Panc1 (cell line): ENCODE data around the gene SPTBN4. TPM values are rescaled to one million over a fixed set of nuclear protein-coding genes. Genes with fewer than 3 reads are reported as not detected.

Experiments
- ATAC-seq: fragments of 200-7000 bp; cut with Tn5 transposase; 2 replicates; pipeline ENCODE4 v1.9.1; 2020; ENCODE audit warnings: mild to moderate bottlenecking, moderate library complexity
- BruUV-seq: library from RNA; stranded (reverse); fragments of 400-500 nt; replicated peaks from 2 replicates; lab custom pipeline; 2021; lab: Mats Ljungman, UMichigan
- CTCF ChIA-PET: fragments of 300-600 bp; sonication (Branson Sonifier 250); formaldehyde crosslinking; loops from one replicate; lab custom pipeline; 2022; ENCODE audit warnings: antibody characterized with exemption; lab: Charles Lee
- POLR2A ChIA-PET: fragments of 300-600 bp; sonication (Branson Sonifier 250); formaldehyde crosslinking; loops from one replicate; lab custom pipeline; 2022; ENCODE audit warnings: antibody characterized with exemption; lab: Charles Lee
- DNase-seq: peaks from one replicate; pipeline ENCODE4 v3.0.0-alpha.2; 2010; ENCODE audit warnings: low read depth, low spot score
- H3K27ac ChIP-seq: 2 replicates; pipeline ENCODE4 v1.5.1; 2011; ENCODE audit warnings: mild to moderate bottlenecking, low read length, inconsistent platforms
- H3K27me3 ChIP-seq: fragments of 200-500 bp; sonication (Bioruptor generic); 2 replicates; pipeline ENCODE4 v1.6.0; 2014; ENCODE audit warnings: low read length, inconsistent platforms; ENCODE audit not compliant: control insufficient read depth, insufficient read depth
- H3K36me3 ChIP-seq: fragments of 200-500 bp; sonication (Bioruptor generic); 2 replicates; pipeline ENCODE4 v1.5.1; 2014; ENCODE audit warnings: inconsistent platforms, mild to moderate bottlenecking, low read length, moderate library complexity; ENCODE audit not compliant: control insufficient read depth, insufficient read depth
- H3K4me1 ChIP-seq: 2 replicates; pipeline ENCODE4 v1.5.1; 2011; ENCODE audit warnings: inconsistent platforms, mild to moderate bottlenecking, low read length, moderate library complexity; ENCODE audit not compliant: control insufficient read depth, insufficient read depth
- H3K4me3 ChIP-seq, 2 experiments: 2 replicates each; pipeline ENCODE4 v1.5.1; 2011 to 2012; ENCODE audit warnings: low read depth in 2 of 2, low read length in 2 of 2, mild to moderate bottlenecking in 2 of 2, inconsistent platforms in 1 of 2, moderate library complexity in 1 of 2
- H3K9me3 ChIP-seq: fragments of 200-500 bp; sonication (Bioruptor generic); 2 replicates; pipeline ENCODE4 v1.5.1; 2014; ENCODE audit warnings: low read depth, mild to moderate bottlenecking, inconsistent platforms, low read length, moderate library complexity; ENCODE audit not compliant: control insufficient read depth, insufficient read depth
- CTCF ChIP-seq: fragments of 450-650 bp; IDR thresholded peaks from 2 replicates; pipeline ENCODE4 v1.5.1; 2017; ENCODE audit warnings: mild to moderate bottlenecking
- POLR2AphosphoS5 ChIP-seq: IDR thresholded peaks from 2 replicates; pipeline ENCODE4 v1.6.1; 2012; ENCODE audit warnings: mild to moderate bottlenecking, low read depth, low read length, moderate library complexity
- REST ChIP-seq, 2 experiments: IDR thresholded peaks; 2 replicates each; pipeline ENCODE4 v1.6.1; 2011 to 2012; ENCODE audit warnings: low read depth in 2 of 2, control low read depth in 1 of 2, low read length in 1 of 2, mild to moderate bottlenecking in 1 of 2, moderate library complexity in 1 of 2; ENCODE audit not compliant: insufficient read depth in 1 of 2
- SIN3A ChIP-seq: IDR thresholded peaks from 2 replicates; pipeline ENCODE4 v1.6.1; 2012; ENCODE audit warnings: low read depth, mild to moderate bottlenecking, low read length, moderate library complexity, borderline replicate concordance; ENCODE audit not compliant: insufficient read depth
- TCF7L2 ChIP-seq: IDR thresholded peaks from 2 replicates; pipeline ENCODE4 v1.6.1; 2011; ENCODE audit warnings: mild to moderate bottlenecking, low read depth, low read length, inconsistent platforms
- in situ Hi-C: cut with HindIII; loops from 2 replicates; pipeline ENCODE4 v1.10.0; 2016; ENCODE audit warnings: low sequenced_read_pairs, low pct_unique_long_range_greater_than_20kb
- intact Hi-C: fragments of 100-400 bp; cut with micrococcal nuclease; formaldehyde crosslinking; loops from one replicate; pipeline ENCODE4 v1.10.0; 2022; ENCODE audit not compliant: unreplicated experiment
- total RNA-seq: library from RNA; stranded (reverse); gene quantifications from one replicate; pipeline ENCODE4 v1.2.1, GENCODE V29; 2021; ENCODE audit not compliant: unreplicated experiment

The SPTBN4 gene
- total RNA-seq, 1 experiment from 2014 or later, result 1.2 TPM

GRCh38 chr19:40469011-40469410 is 2.2 kb downstream of the SPTBN4 start:
- no TSS peak for BruUV-seq
- intact Hi-C loops, result no loop called here
- H3K4me1 ChIP-seq, result peaks cover 8% of the 10 kb centered on the region; the same call in 1 of the 2 replicates
- ChIA-PET POLR2A (interaction anchor here (0.7 kb wide), 1 partner anchor 265 kb away, joined by 5 read pairs; no protein-coding TSS in a partner anchor), CTCF (no interaction called here)
- no peak for TF ChIP-seq POLR2AphosphoS5
- no peak for TF ChIP-seq TCF7L2
- no peak for TF ChIP-seq REST (IDR thresholded peaks at IDR 0.05; ENCODE audit: insufficient read depth in 1 of 2, low read depth in 2 of 2, low read length in 1 of 2)
- TF ChIP-seq CTCF, result no peak
- no peak for TF ChIP-seq SIN3A
- H3K36me3 ChIP-seq, result no peaks in the 10 kb centered on the region; the same call in 1 of the 2 replicates
- in situ Hi-C loops, result no loop called here
- no peak for ATAC-seq
- H3K27ac ChIP-seq, result no peak overlapping the region
- no peak for DNase-seq
- H3K9me3 ChIP-seq, result no peaks in the 10 kb centered on the region
- H3K4me3 ChIP-seq, result no peak overlapping the region
- no peaks in the 10 kb centered on the region for H3K27me3 ChIP-seq

GRCh38 chr19:40471111-40471510 is 4.3 kb downstream of the SPTBN4 start:
- ATAC-seq, result no peak
- no peaks in the 10 kb centered on the region for H3K9me3 ChIP-seq
- H3K27ac ChIP-seq, result no peak overlapping the region
- H3K4me3 ChIP-seq, result no peak overlapping the region
- no peak for TF ChIP-seq SIN3A
- TF ChIP-seq CTCF, result no peak
- no peak for TF ChIP-seq POLR2AphosphoS5
- TF ChIP-seq REST (IDR thresholded peaks at IDR 0.05; ENCODE audit: insufficient read depth in 1 of 2, low read depth in 2 of 2, low read length in 1 of 2), result no peak
- TF ChIP-seq TCF7L2, result no peak
- no peaks in the 10 kb centered on the region for H3K36me3 ChIP-seq
- POLR2A ChIA-PET, result no interaction called here
- no TSS peak for BruUV-seq
- DNase-seq, result no peak
- in situ Hi-C loops, result no loop called here
- H3K4me1 ChIP-seq, result no peaks in the 10 kb centered on the region
- H3K27me3 ChIP-seq, result no peaks in the 10 kb centered on the region
- intact Hi-C loops, result no loop called here
- CTCF ChIA-PET, result no interaction called here
